ENCODE measurements around the gene PER1. TPM values are rescaled to one million over a fixed set of nuclear protein-coding genes. Genes with fewer than 3 reads are reported as not detected.

Gene PER1
- total RNA-seq, 1 experiment from 2014 or later, result 43.5 TPM

DNA sequence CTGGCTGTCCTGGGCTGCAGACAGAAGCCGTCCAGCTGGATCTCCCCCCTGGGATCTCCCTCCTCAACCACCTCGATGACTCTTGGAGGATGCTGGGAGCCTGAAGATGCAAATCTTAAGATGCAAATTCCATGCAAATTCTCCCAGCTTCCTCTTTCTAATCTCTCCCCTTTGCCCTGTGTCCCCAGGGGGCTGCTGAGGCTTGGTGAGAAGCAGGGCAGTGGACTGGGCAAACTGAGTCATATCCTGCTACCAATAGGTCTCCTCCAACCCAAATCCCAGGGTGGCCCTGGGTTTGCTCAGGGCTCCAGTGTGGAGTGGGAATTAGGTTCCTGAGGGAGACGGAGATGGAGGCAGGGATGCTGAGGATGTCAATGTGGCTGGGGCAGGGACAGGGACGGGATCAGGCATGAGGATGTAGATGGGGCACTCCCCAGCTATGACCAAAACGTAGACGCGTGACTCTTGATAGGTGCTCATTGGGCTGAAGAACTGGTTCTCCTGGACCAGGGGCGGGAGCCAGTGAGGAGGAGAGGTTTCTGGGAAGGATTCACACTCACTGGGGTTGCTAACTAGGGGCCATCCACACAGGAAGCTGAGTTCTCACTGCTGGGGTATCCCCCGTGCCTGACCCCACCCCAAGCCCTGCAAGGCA, 61.0 kb downstream of the PER1 start:
- DNase-seq (ENCODE audit: low spot score), result no peak

Other genes starting within 250 kb of the PER1 start
- 0.81 and 1.1 TPM in 2 replicates for gene RNF227, start 236.1 kb downstream of the PER1 start, total RNA-seq (2014; rRNA removed; shearing (Covaris generic))
- gene KCNAB3, start 222.5 kb downstream of the PER1 start, total RNA-seq (2014; rRNA removed; shearing (Covaris generic)), result 0.74 and 1.4 TPM in 2 replicates
- 22.0 and 24.5 TPM in 2 replicates for gene TRAPPC1, start 220.5 kb downstream of the PER1 start, total RNA-seq (2014; rRNA removed; shearing (Covaris generic))
- 17.3 and 24.4 TPM in 2 replicates for gene CNTROB, start 220.2 kb downstream of the PER1 start, total RNA-seq (2014; rRNA removed; shearing (Covaris generic))
- 0.03 TPM in 1 of 2 replicates, not detected in the other for gene GUCY2D, start 149.8 kb downstream of the PER1 start, total RNA-seq (2014; rRNA removed; shearing (Covaris generic))
- not detected in 2 replicates for gene ALOX15B, start 113.3 kb downstream of the PER1 start, total RNA-seq (2014; rRNA removed; shearing (Covaris generic))
- gene ALOX12B, start 64.7 kb downstream of the PER1 start, total RNA-seq (2014; rRNA removed; shearing (Covaris generic)), result 0.97 TPM in 1 of 2 replicates, not detected in the other
- not detected in 2 replicates for gene ALOXE3, start 33.9 kb downstream of the PER1 start, total RNA-seq (2014; rRNA removed; shearing (Covaris generic))
- 0.61 and 0.76 TPM in 2 replicates for gene HES7, start 28.3 kb downstream of the PER1 start, total RNA-seq (2014; rRNA removed; shearing (Covaris generic))
- gene VAMP2, start 10.5 kb upstream of the PER1 start, total RNA-seq (2014; rRNA removed; shearing (Covaris generic)), result 4.9 and 5.8 TPM in 2 replicates
- gene TMEM107, start 24.0 kb upstream of the PER1 start, total RNA-seq (2014; rRNA removed; shearing (Covaris generic)), result 12.6 and 14.5 TPM in 2 replicates
- gene BORCS6, start 37.8 kb upstream of the PER1 start, total RNA-seq (2014; rRNA removed; shearing (Covaris generic)), result 12.4 and 12.8 TPM in 2 replicates
- 75.0 and 84.9 TPM in 2 replicates for gene AURKB, start 58.2 kb upstream of the PER1 start, total RNA-seq (2014; rRNA removed; shearing (Covaris generic))
- 5.9 and 17.7 TPM in 2 replicates for gene CTC1, start 95.7 kb upstream of the PER1 start, total RNA-seq (2014; rRNA removed; shearing (Covaris generic))
- 45.4 and 51.3 TPM in 2 replicates for gene PFAS, start 96.9 kb upstream of the PER1 start, total RNA-seq (2014; rRNA removed; shearing (Covaris generic))
- 13.9 and 18.4 TPM in 2 replicates for gene RANGRF, start 136.3 kb upstream of the PER1 start, total RNA-seq (2014; rRNA removed; shearing (Covaris generic))
- 1.7 and 2.4 TPM in 2 replicates for gene SLC25A35, start 143.0 kb upstream of the PER1 start, total RNA-seq (2014; rRNA removed; shearing (Covaris generic))
- not detected in 2 replicates for gene ARHGEF15, start 157.8 kb upstream of the PER1 start, total RNA-seq (2014; rRNA removed; shearing (Covaris generic))
- gene ODF4, start 187.4 kb upstream of the PER1 start, total RNA-seq (2014; rRNA removed; shearing (Covaris generic)), result not detected in 2 replicates
- 1,242 and 1,305 TPM in 2 replicates for gene RPL26, start 230.8 kb upstream of the PER1 start, total RNA-seq (2014; rRNA removed; shearing (Covaris generic))
- gene RNF222, start 245.4 kb upstream of the PER1 start, total RNA-seq (2014; rRNA removed; shearing (Covaris generic)), result not detected in 2 replicates

Data from HT-29 (cell line).